Skin epidermis (tissue), 12 donors: Measurements from ENCODE around the gene NT5DC3.
"Not testable (repeated sequence)": the region's sequence is repeated elsewhere in the genome, so short reads cannot be mapped to it uniquely, and the experiment has no call there.

Source experiments
- H3K27ac ChIP-seq, 21 experiments: fragments of 200-600 bp; sonication (generic) in 11 of 21; one replicate each; pipeline ENCODE4 v1.5.0; 2020; ENCODE audit warnings: mild to moderate bottlenecking in 3 of 21, inconsistent platforms in 2 of 21, moderate library complexity in 2 of 21
- H3K4me3 ChIP-seq, 7 experiments: fragments of 200-600 bp; sonication (generic) in 2 of 7; one replicate each; pipeline ENCODE4 v1.5.0; 2020; ENCODE audit warnings: inconsistent platforms in 2 of 7, mild to moderate bottlenecking in 2 of 7, moderate library complexity in 1 of 7

NT5DC3 gene

GRCh38 chr12:103813949-103814348 is 27.1 kb downstream of the NT5DC3 start:
- H3K4me3 ChIP-seq: no peak overlapping the region
- no peak overlapping the region for H3K27ac ChIP-seq

DNA sequence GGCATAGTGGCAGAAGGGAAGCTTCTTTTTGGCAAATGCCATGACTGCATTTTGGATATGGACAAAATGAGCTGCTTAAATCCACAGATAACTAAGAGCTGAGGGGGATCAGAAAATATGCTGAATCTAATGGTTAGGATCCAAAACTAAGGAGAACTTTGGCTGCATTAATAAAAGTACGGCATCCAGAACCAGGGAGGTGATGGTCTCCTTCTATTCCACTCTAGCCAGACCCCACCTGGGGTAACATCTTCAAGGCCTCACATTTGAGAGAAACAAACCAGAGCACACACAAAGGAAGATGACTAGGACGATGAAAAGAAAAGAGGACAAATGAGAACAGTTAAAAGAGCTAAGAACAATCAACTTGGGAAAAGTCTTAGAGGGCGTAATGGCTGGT is 27.6 kb downstream of the NT5DC3 start:
- no peak overlapping the region for H3K4me3 ChIP-seq
- H3K27ac ChIP-seq: no peak overlapping the region

DNA sequence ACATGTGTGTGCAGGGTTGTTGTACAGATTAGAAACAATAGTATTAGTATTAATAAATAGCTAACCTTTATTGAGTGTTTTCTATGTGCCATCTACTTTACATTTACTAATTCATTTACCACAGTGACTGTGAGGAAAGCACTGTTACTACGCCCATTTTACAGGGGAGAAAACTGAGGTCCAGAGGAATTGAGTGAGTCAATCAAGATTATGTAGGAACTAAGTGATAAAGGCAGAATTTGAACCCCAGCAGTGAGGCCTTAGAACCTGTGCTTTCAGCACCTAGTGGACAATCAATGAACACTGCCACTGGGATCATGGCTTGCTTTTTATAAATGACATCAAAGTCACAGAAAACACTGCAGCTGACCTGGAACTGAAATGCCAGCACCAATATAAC is 28.2 kb downstream of the NT5DC3 start:
- H3K4me3 ChIP-seq: no peak overlapping the region
- no peak overlapping the region for H3K27ac ChIP-seq

- no peak overlapping the region for H3K27ac ChIP-seq
- H3K4me3 ChIP-seq: no peak overlapping the region
These were observed 29.2 kb downstream of the NT5DC3 start for GRCh38 chr12:103811791-103812190.

- Histone ChIP-seq H3K27ac (no peak overlapping the region), H3K4me3 (no peak overlapping the region)
These were observed 30.9 kb downstream of the NT5DC3 start for GRCh38 chr12:103810111-103810510.

DNA sequence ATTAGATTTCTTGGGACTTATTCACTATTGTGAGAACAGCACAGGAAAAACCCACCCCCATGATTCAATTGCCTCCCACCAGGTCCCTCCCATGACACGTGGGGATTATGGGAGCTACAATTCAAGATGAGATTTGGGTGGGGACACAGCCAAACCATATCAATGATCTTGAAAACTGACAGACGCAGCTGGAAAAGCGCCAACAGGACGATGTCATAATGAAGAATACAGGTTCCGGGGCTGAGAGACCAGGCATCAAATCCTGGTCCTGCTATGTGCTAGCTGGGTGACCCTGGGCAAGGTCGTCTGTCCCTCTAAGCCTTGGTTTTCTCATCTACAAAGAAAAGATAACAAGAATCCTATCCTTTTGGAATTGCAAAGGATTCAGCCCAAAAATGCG is 31.4 kb downstream of the NT5DC3 start:
- not testable (repeated sequence) for H3K27ac ChIP-seq, H3K4me3 ChIP-seq

DNA sequence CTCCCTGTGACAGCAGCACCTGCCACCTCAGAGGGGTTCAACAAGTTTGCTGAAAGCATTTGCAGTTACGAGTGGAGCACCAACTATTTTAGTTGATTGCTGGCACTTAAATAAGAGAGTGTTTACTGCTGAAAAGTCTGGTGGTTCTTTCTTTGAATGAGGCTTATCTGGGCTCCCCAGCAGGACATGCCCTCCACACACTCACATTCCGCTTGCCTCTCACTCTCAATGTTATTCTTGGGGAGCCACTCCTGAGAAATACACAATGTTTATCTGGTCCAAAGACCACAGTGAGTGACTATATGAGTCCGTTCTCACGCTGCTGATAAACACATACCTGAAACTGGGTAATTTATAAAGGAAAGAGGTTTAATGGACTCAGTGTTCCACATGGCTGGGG is 31.9 kb downstream of the NT5DC3 start:
- H3K4me3 ChIP-seq: no peak overlapping the region
- H3K27ac ChIP-seq: no peak overlapping the region

- Histone ChIP-seq H3K27ac (no peak overlapping the region), H3K4me3 (no peak overlapping the region)
These were observed 32.7 kb downstream of the NT5DC3 start for GRCh38 chr12:103808239-103808880.

GRCh38 chr12:103807561-103808238 is 33.3 kb downstream of the NT5DC3 start:
- Histone ChIP-seq H3K4me3 (no peak overlapping the region), H3K27ac (no peak overlapping the region)

DNA sequence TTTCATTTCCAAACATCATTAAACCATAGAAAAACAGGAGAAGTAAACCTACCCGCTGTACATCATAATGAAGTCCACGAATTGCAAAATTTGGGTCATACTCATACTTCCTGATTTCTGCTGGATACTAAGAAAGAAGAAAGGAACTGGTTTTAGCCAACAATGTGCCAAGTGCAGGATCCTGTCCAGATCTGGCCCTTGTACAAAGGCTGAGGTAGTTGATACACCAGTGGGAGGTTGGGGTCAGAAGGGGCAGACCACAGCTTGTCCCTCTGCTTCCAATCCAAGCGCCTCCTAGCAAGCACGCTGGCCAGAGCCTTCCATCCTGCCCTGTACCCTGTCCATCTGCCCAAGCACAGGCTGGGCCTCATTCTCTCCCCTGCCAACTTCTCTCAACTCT is 34.2 kb downstream of the NT5DC3 start:
- Histone ChIP-seq H3K27ac (peak overlapping the region in 2 of 21 experiments; percentile 22 to 50), H3K4me3 (no peak overlapping the region)

GRCh38 chr12:103805655-103806360 is 35.2 kb downstream of the NT5DC3 start:
- no peak overlapping the region for H3K27ac ChIP-seq
- H3K4me3 ChIP-seq: no peak overlapping the region

- H3K27ac ChIP-seq: no peak overlapping the region
These were observed 37.2 kb downstream of the NT5DC3 start for GRCh38 chr12:103803847-103804246.

DNA sequence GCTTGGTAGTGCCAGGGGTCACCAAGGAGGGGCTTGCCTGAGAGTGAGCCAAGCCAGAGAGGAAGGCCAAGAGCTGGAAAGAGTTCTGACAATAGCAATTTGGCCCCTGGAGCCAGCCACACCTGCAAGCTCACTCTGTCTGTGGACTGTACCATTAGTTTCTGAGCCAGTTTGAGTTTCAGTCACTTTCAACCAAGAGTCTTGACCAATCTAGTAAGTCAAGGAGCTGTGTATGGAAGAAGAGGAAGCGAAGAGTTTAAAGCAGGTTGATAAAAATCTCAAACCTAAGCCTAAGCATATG is 38.5 kb downstream of the NT5DC3 start:
- H3K27ac ChIP-seq: peak overlapping the region in 2 of 21 experiments; percentile 47 to 55

More at GRCh38 chr12:103803847-103804246, 37.2 kb downstream of the NT5DC3 start:
- no peak overlapping the region for H3K4me3 ChIP-seq

DNA sequence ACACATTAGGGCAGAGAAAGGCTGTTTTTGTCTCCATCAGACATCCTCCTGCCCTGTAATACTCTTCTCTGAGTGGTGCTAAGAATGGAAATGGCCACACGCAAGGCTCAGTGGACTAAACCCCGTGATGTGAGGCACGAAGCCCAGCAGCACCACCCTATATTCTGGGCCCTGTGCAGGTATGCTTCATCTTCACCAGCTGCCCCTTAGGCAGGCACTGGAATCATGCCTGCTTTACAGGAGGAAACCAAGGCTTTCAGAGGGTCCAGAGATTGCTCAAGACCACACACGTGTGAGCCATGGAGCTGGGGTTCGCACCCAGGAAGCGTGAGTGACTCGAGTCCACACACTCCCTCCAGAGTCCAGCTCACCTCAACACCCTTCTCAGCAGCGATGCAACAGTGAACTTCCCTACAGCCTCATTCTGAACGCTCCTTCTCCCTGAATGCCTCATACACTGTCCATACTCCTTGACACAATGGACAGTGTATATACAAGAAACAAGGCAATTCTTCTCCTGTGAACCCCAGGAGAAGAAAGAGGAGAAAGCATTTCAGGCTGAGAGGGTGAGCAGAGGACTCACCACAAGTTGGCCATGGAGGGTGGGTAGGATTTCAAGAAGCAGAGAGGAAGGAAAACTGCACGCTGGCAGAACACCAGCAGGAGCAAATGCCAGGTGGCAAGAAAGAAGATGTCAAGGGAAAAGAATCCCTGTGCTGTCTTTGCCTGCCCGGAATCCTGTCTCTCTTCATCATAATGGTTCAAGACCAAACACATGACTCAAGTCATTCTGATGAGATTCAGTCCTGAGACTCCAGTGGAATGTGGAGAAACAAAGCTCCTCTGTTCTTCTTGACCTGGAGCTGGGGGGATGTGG is 39.1 kb downstream of the NT5DC3 start:
- Histone ChIP-seq H3K4me3 (no peak overlapping the region), H3K27ac (peak overlapping the region in 2 of 21 experiments; percentile 47 to 76)

More for the DNA sequence above, 38.5 kb downstream of the NT5DC3 start:
- no peak overlapping the region for H3K4me3 ChIP-seq

GRCh38 chr12:103799857-103800771 is 40.9 kb downstream of the NT5DC3 start:
- H3K27ac ChIP-seq: peak overlapping the region in 5 of 21 experiments; percentile 6 to 67 (median 40)
- peak overlapping the region in 1 of 7 experiments; percentile 8 for H3K4me3 ChIP-seq

- H3K27ac ChIP-seq: no peak overlapping the region
- H3K4me3 ChIP-seq: no peak overlapping the region
These were observed 41.6 kb downstream of the NT5DC3 start for GRCh38 chr12:103799504-103799856.

GRCh38 chr12:103798586-103798985 is 42.4 kb downstream of the NT5DC3 start:
- Histone ChIP-seq H3K27ac (no peak overlapping the region), H3K4me3 (no peak overlapping the region)

GRCh38 chr12:103794309-103795213 is 46.5 kb downstream of the NT5DC3 start:
- no peak overlapping the region for H3K27ac ChIP-seq
- H3K4me3 ChIP-seq: no peak overlapping the region
